Mesodermal cell (in vitro differentiated cells): ENCODE data around the gene ZNF280B.
"Not testable (repeated sequence)": the region's sequence is repeated elsewhere in the genome, so short reads cannot be mapped to it uniquely, and the experiment has no call there.

Experiments used
- H3K27ac ChIP-seq: 2 replicates; pipeline ENCODE4 v1.7.0; 2013; ENCODE audit warnings: mild to moderate bottlenecking, low read depth, low read length, moderate library complexity; ENCODE audit not compliant: severe bottlenecking
- H3K36me3 ChIP-seq: 2 replicates; pipeline ENCODE4 v1.7.1; 2013; ENCODE audit warnings: mild to moderate bottlenecking, low read length, moderate library complexity; ENCODE audit not compliant: control insufficient read depth, insufficient read depth
- H3K4me1 ChIP-seq: one replicate; pipeline ENCODE4 v1.7.1; 2013; ENCODE audit warnings: mild to moderate bottlenecking, low read length; ENCODE audit not compliant: insufficient read depth, control insufficient read depth, poor library complexity, severe bottlenecking
- H3K4me3 ChIP-seq: 2 replicates; pipeline ENCODE4 v1.7.0; 2013; ENCODE audit warnings: low read length, control low read depth, mild to moderate bottlenecking; ENCODE audit not compliant: insufficient read depth, poor library complexity, severe bottlenecking; ENCODE audit errors: extremely low read depth
- H3K9me3 ChIP-seq: 2 replicates; pipeline ENCODE4 v1.7.1; 2013; ENCODE audit warnings: mild to moderate bottlenecking, low read length, moderate library complexity; ENCODE audit not compliant: control insufficient read depth
- WGBS, 2 experiments: methylation state at CpG; one replicate each; pipeline ENCODE4 v1.1.5; 2013; ENCODE audit warnings: missing lambda C conversion rate in 2 of 2; ENCODE audit not compliant: insufficient coverage in 2 of 2; 5-methylcytosine and 5-hydroxymethylcytosine counted together

Gene ZNF280B

GRCh38 chr22:22450343-22450839 is 58.2 kb downstream of the ZNF280B start:
- H3K4me3 ChIP-seq, result no peak overlapping the region
- no peaks in the 10 kb centered on the region for H3K9me3 ChIP-seq
- no peaks in the 10 kb centered on the region for H3K4me1 ChIP-seq
- WGBS, 2 experiments, result 31 to 46% methylated on average over 3 of the region's 4 CpGs
- H3K36me3 ChIP-seq, result no peaks in the 10 kb centered on the region
- no peak overlapping the region for H3K27ac ChIP-seq

- H3K36me3 ChIP-seq, result no peaks in the 10 kb centered on the region
- no peaks in the 10 kb centered on the region for H3K4me1 ChIP-seq
- H3K4me3 ChIP-seq, result no peak overlapping the region
- no peak overlapping the region for H3K27ac ChIP-seq
- H3K9me3 ChIP-seq, result no peaks in the 10 kb centered on the region
- 63 to 93% methylated on average over 1 of the region's 1 CpG for WGBS, 2 experiments
These were observed 58.7 kb downstream of the ZNF280B start for GRCh38 chr22:22449819-22450218.

GRCh38 chr22:22446517-22446916 is 62.0 kb downstream of the ZNF280B start:
- H3K4me3 ChIP-seq, result no peak overlapping the region
- no peak overlapping the region for H3K27ac ChIP-seq
- peaks cover 6% of the 10 kb centered on the region for H3K9me3 ChIP-seq
- H3K36me3 ChIP-seq, result no peaks in the 10 kb centered on the region
- WGBS, 2 experiments, result 40 to 73% methylated on average over 2 of the region's 2 CpGs
- H3K4me1 ChIP-seq, result no peaks in the 10 kb centered on the region

- H3K4me1 ChIP-seq, H3K36me3 ChIP-seq, H3K4me3 ChIP-seq, H3K27ac ChIP-seq: not testable (repeated sequence)
- 80 to 83% methylated on average over 1 to 2 of the region's 5 CpGs for WGBS, 2 experiments
- H3K9me3 ChIP-seq, result peaks cover 13% of the 10 kb centered on the region
These were observed 64.4 kb downstream of the ZNF280B start for GRCh38 chr22:22444007-22444589.

- H3K36me3 ChIP-seq, result no peaks in the 10 kb centered on the region
- H3K27ac ChIP-seq, result no peak overlapping the region
- no peaks in the 10 kb centered on the region for H3K4me1 ChIP-seq
- H3K4me3 ChIP-seq, result no peak overlapping the region
- 43 to 66% methylated on average over 1 to 2 of the region's 7 CpGs for WGBS, 2 experiments
- peaks cover 13% of the 10 kb centered on the region for H3K9me3 ChIP-seq
These were observed 65.4 kb downstream of the ZNF280B start for GRCh38 chr22:22442928-22443709.

GRCh38 chr22:22441626-22442025 is 66.9 kb downstream of the ZNF280B start:
- H3K9me3 ChIP-seq, result peaks cover 13% of the 10 kb centered on the region
- not testable (repeated sequence) for H3K4me1 ChIP-seq, H3K36me3 ChIP-seq, H3K4me3 ChIP-seq, H3K27ac ChIP-seq
- 85 to 94% methylated on average over 4 to 15 of the region's 28 CpGs for WGBS, 2 experiments

- Histone ChIP-seq H3K4me3 (no peak overlapping the region), H3K9me3 (peaks cover 13% of the 10 kb centered on the region), H3K27ac (no peak overlapping the region), H3K36me3 (no peaks in the 10 kb centered on the region), H3K4me1 (no peaks in the 10 kb centered on the region)
- 60 to 100% methylated on average over 1 of the region's 1 CpG for WGBS, 2 experiments
These were observed 68.4 kb downstream of the ZNF280B start for GRCh38 chr22:22440188-22440587.
